B cell (primary cell): ENCODE measurements around the gene ZBTB46. TPM values are rescaled to one million over a fixed set of nuclear protein-coding genes. Genes with fewer than 3 reads are reported as not detected.

Experiments used
- ATAC-seq: fragments of 200-7000 bp; cut with Tn5 transposase; one replicate; pipeline ENCODE4 v1.10.0; 2021; ENCODE audit warnings: low read depth, mild to moderate bottlenecking, moderate number of reproducible peaks, moderate library complexity
- CTCF ChIA-PET: fragments of 350-600 bp; sonication (Branson Sonifier 250); formaldehyde crosslinking; loops from one replicate; lab custom pipeline; 2021; ENCODE audit warnings: antibody characterized with exemption, inconsistent platforms; lab: Charles Lee
- POLR2A ChIA-PET: fragments of 350-600 bp; sonication (Branson Sonifier 250); formaldehyde crosslinking; loops from one replicate; lab custom pipeline; 2021; ENCODE audit warnings: antibody characterized with exemption; lab: Charles Lee
- DNase-seq: peaks from one replicate; pipeline ENCODE4 v3.0.0; 2013
- H2AFZ ChIP-seq: 2 replicates; pipeline ENCODE4 v1.6.1; 2012; ENCODE audit warnings: mild to moderate bottlenecking, low read depth, low read length; ENCODE audit not compliant: insufficient read depth, poor library complexity, severe bottlenecking
- H3K27ac ChIP-seq, 2 donors: 1 replicate in 1 of 2; 2 replicates in 1 of 2; pipeline ENCODE4 v1.5.1; 2012 to 2013; ENCODE audit warnings: low read length in 2 of 2, mild to moderate bottlenecking in 2 of 2, moderate library complexity in 1 of 2
- H3K27me3 ChIP-seq, 4 experiments: fragments of 200-600 bp in 1 of 4; sonication (generic) in 1 of 4; replicated peaks in 1 of 4; 1 replicate in 2 of 4; 2 replicates in 2 of 4; pipeline versions ENCODE4 v1.6.1 to v1.7.0; 2013 to 2016; ENCODE audit warnings: low read length in 3 of 4, mild to moderate bottlenecking in 2 of 4, mixed read lengths in 1 of 4, moderate library complexity in 1 of 4; ENCODE audit not compliant: insufficient read depth in 4 of 4, control insufficient read depth in 3 of 4; ENCODE audit errors: control extremely low read depth in 1 of 4
- H3K36me3 ChIP-seq, 2 experiments: replicated peaks in 1 of 2; 1 replicate in 1 of 2; 2 replicates in 1 of 2; pipeline versions ENCODE4 v1.6.1 to v1.7.1; 2013; ENCODE audit warnings: low read length in 1 of 2; ENCODE audit not compliant: insufficient read depth in 2 of 2, control insufficient read depth in 1 of 2; ENCODE audit errors: control extremely low read depth in 1 of 2, extremely low read depth in 1 of 2
- H3K4me1 ChIP-seq, 2 donors: fragments of 200-600 bp in 1 of 2; sonication (generic) in 1 of 2; 1 replicate in 1 of 2; 2 replicates in 1 of 2; pipeline versions ENCODE4 v1.5.1 to v1.6.1; 2013 to 2017; ENCODE audit warnings: low read length in 2 of 2; ENCODE audit not compliant: control insufficient read depth in 2 of 2, insufficient read depth in 2 of 2
- H3K4me2 ChIP-seq: replicated peaks from 2 replicates; pipeline ENCODE3; 2012; ENCODE audit warnings: mild to moderate bottlenecking, low read depth, low read length; ENCODE audit not compliant: poor library complexity, severe bottlenecking
- H3K4me3 ChIP-seq, 5 experiments: fragments of 200-600 bp in 1 of 5; sonication (generic) in 1 of 5; 1 replicate in 3 of 5; 2 replicates in 2 of 5; pipeline versions ENCODE4 v1.5.1 to v1.7.0; 2011 to 2016; ENCODE audit warnings: low read length in 4 of 5, mild to moderate bottlenecking in 4 of 5, low read depth in 2 of 5, control low read depth in 1 of 5, moderate library complexity in 1 of 5; ENCODE audit not compliant: insufficient read depth in 1 of 5; ENCODE audit errors: control extremely low read depth in 1 of 5, extremely low read depth in 1 of 5
- H3K79me2 ChIP-seq: fragments of 200-600 bp; sonication (generic); one replicate; pipeline ENCODE4 v1.6.0; 2016; ENCODE audit warnings: low read length; ENCODE audit not compliant: control insufficient read depth, insufficient read depth
- H3K9ac ChIP-seq: fragments of 200-600 bp; sonication (generic); 2 replicates; pipeline ENCODE4 v1.6.1; 2017; ENCODE audit warnings: mild to moderate bottlenecking, low read length, moderate library complexity
- H3K9me3 ChIP-seq, 3 donors: one replicate each; pipeline versions ENCODE4 v1.6.1 to v1.7.1; 2013; ENCODE audit warnings: low read length in 2 of 3; ENCODE audit not compliant: control insufficient read depth in 2 of 3, insufficient read depth in 1 of 3; ENCODE audit errors: control extremely low read depth in 1 of 3
- H4K20me1 ChIP-seq: 2 replicates; pipeline ENCODE4 v1.6.0; 2012; ENCODE audit warnings: mild to moderate bottlenecking, low read length; ENCODE audit not compliant: insufficient read depth, control insufficient read depth, poor library complexity, severe bottlenecking
- H3K27ac Mint-ChIP-seq: one replicate; pipeline ENCODE4 v1.8.0; 2021; ENCODE audit warnings: mixed read lengths
- H3K27me3 Mint-ChIP-seq: one replicate; pipeline ENCODE4 v1.8.0; 2021; ENCODE audit warnings: mixed read lengths
- H3K4me1 Mint-ChIP-seq: one replicate; pipeline ENCODE4 v1.8.0; 2021; ENCODE audit warnings: mixed read lengths
- H3K4me3 Mint-ChIP-seq: one replicate; pipeline ENCODE4 v1.8.0; 2021; ENCODE audit warnings: mixed read lengths
- H3K9me3 Mint-ChIP-seq: one replicate; pipeline ENCODE4 v1.8.0; 2022; ENCODE audit warnings: mixed read lengths; ENCODE audit not compliant: insufficient read depth
- CTCF ChIP-seq: fragments of 200-600 bp; IDR thresholded peaks from one replicate; pipeline ENCODE4 v1.8.0; 2022; ENCODE audit warnings: antibody characterized with exemption, mild to moderate bottlenecking
- EZH2 ChIP-seq: IDR thresholded peaks from 2 replicates; pipeline ENCODE4 v1.6.1; 2012; ENCODE audit warnings: borderline replicate concordance, low read depth, mild to moderate bottlenecking, moderate library complexity, low read length; ENCODE audit not compliant: insufficient read depth, poor library complexity, severe bottlenecking
- WGBS: methylation state at CpG from one replicate; pipeline ENCODE4 v1.1.5; 2013; ENCODE audit warnings: missing lambda C conversion rate; ENCODE audit not compliant: insufficient coverage; 5-methylcytosine and 5-hydroxymethylcytosine counted together
- intact Hi-C: fragments of 100-400 bp; cut with micrococcal nuclease; formaldehyde crosslinking; loops from one replicate; pipeline ENCODE4 v1.10.0; 2022
- polyA plus RNA-seq: library from polyadenylated mRNA; depleted of rRNA; stranded (reverse); fragments of >200 nt; gene quantifications from 2 replicates; pipeline ENCODE4 v1.2.3, GENCODE V29; 2012
- total RNA-seq, 2 donors: library from RNA; stranded (reverse); fragments of 120-200 nt in 1 of 2; gene quantifications; 1 replicate in 1 of 2; 2 replicates in 1 of 2; pipeline versions ENCODE4 v1.2.3 to v1.2.4, GENCODE V29; 2013 to 2022

The ZBTB46 gene
- total and polyA plus RNA-seq, 2 donors (not counting 1 experiment from before 2014, with no cell fraction given), result 0.16 to 0.64 TPM

- H4K20me1 ChIP-seq, result no peaks in the 10 kb centered on the region
- intact Hi-C loops, result no loop called here
- no peak for DNase-seq
- no peaks in the 10 kb centered on the region for H3K36me3 ChIP-seq
- H3K9me3 Mint-ChIP-seq, result no peaks in the 10 kb centered on the region
- 93% methylated on average over 8 of the region's 9 CpGs for WGBS
- no peak for ATAC-seq
- H3K4me3 Mint-ChIP-seq, result no peak overlapping the region
- H3K4me1 ChIP-seq, result no peaks in the 10 kb centered on the region
- no peaks in the 10 kb centered on the region for H3K79me2 ChIP-seq
- no peaks in the 10 kb centered on the region for H3K4me1 Mint-ChIP-seq
- H3K27me3 ChIP-seq, result no peaks in the 10 kb centered on the region
- TF ChIP-seq EZH2 (no peak), CTCF (no peak)
- POLR2A ChIA-PET, result no interaction called here
- H2AFZ ChIP-seq, result no peak overlapping the region
- no peaks in the 10 kb centered on the region for H3K9me3 ChIP-seq
- no peak overlapping the region for H3K27ac Mint-ChIP-seq
- no peak overlapping the region for H3K4me2 ChIP-seq
- no peaks in the 10 kb centered on the region for H3K27me3 Mint-ChIP-seq
- CTCF ChIA-PET, result no interaction called here
- no peak overlapping the region for H3K27ac ChIP-seq
- H3K9ac ChIP-seq, result no peak overlapping the region
- H3K4me3 ChIP-seq, result no peak overlapping the region
Observed at GRCh38 chr20:63809856-63810255, 21.2 kb downstream of the ZBTB46 start.

GRCh38 chr20:63808964-63809674 is 21.9 kb downstream of the ZBTB46 start:
- no peak overlapping the region for H3K9ac ChIP-seq
- H3K27ac Mint-ChIP-seq, result no peak overlapping the region
- H2AFZ ChIP-seq, result no peak overlapping the region
- no peak for TF ChIP-seq EZH2
- TF ChIP-seq CTCF, result no peak
- no peaks in the 10 kb centered on the region for H4K20me1 ChIP-seq
- peaks cover under 1 to 2% of the 10 kb centered on the region in 2 donors for H3K4me1 ChIP-seq
- H3K79me2 ChIP-seq, result no peaks in the 10 kb centered on the region
- no peaks in the 10 kb centered on the region for H3K27me3 ChIP-seq
- H3K27ac ChIP-seq, result no peak overlapping the region
- DNase-seq (no peak), ATAC-seq (no peak)
- peaks cover 3% of the 10 kb centered on the region for H3K4me1 Mint-ChIP-seq
- H3K27me3 Mint-ChIP-seq, result no peaks in the 10 kb centered on the region
- ChIA-PET POLR2A (no interaction called here), CTCF (no interaction called here)
- no peaks in the 10 kb centered on the region for H3K36me3 ChIP-seq
- H3K4me2 ChIP-seq, result no peak overlapping the region
- H3K9me3 ChIP-seq, result peaks cover 0 to 3% (median 0%) of the 10 kb centered on the region in 3 donors
- intact Hi-C loops, result no loop called here
- H3K4me3 ChIP-seq, result no peak overlapping the region
- H3K9me3 Mint-ChIP-seq, result no peaks in the 10 kb centered on the region
- no peak overlapping the region for H3K4me3 Mint-ChIP-seq
- 98% methylated on average over 30 of the region's 31 CpGs for WGBS
